ENCODE data around the gene USP31. TPM values are rescaled to one million over a fixed set of nuclear protein-coding genes. Genes with fewer than 3 reads are reported as not detected.
"Not testable (repeated sequence)": the region's sequence is repeated elsewhere in the genome, so short reads cannot be mapped to it uniquely, and the experiment has no call there.

Gene USP31
- total and polyA plus RNA-seq, 2 of the 13 experiments (the other 11 are each of a cell fraction or from before 2014, with no cell fraction given): 22.5 to 23.3 TPM

DNA sequence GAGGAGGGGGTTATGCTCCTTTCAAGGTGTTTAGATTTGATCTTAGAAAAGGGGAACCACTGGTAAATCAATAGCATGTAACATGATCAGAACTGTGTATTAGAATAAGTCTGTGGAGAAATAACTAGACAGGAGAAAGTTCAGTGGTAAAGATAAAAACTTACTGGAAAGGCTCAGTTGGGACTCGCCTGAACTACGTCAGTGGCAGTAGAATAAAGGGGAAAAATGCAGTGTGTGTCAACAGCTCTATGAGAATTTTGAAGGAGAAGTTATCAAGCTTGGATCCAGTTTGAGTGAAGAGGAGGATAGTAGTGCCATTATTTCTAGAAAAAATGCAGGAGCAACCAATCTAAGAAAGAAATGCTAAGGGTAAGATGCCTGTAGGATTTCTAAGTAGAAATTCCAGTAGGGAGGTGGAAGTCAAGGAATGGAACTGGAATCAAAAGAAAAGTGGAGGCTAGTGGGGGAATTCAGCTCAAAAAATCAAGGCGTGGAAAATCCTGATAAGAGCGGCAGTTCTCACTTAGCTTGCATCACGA lies 48.2 kb downstream of the USP31 start:
- ChIA-PET CTCF (ENCODE audit: low intra/inter-chr PET ratio, low total read pairs) (no interaction called here), POLR2A (interaction anchor here (0.6 to 0.8 kb wide), 2 partner anchors 9 to 381 kb away, joined by 3 to 4 read pairs; no protein-coding TSS in a partner anchor)
- H3K4me2 ChIP-seq (ENCODE audit: low read depth, low read length): no peak overlapping the region
- TF ChIP-seq ZNF839 (CRISPR knock-in tag; IDR thresholded peaks at IDR 0.05; ENCODE audit: borderline replicate concordance) (no peak), HDAC2 (CRISPR knock-in tag; IDR thresholded peaks at IDR 0.05) (no peak)
- BruUV-seq (replicated peaks): no TSS peak
- no peak overlapping the region for H3K27ac ChIP-seq (ENCODE audit: extremely low read length, insufficient read depth, low read length)
- H3K36me3 ChIP-seq (replicated peaks in 1 of 2; ENCODE audit: control insufficient read depth in 1 of 2, insufficient read depth in 2 of 2, low read length in 2 of 2): peaks cover 5 to 38% of the 10 kb centered on the region in 2 experiments
- 97% methylated on average over 5 of the region's 5 CpGs for WGBS (ENCODE audit: low lambda C conversion rate)
- no peak overlapping the region for H3K9ac ChIP-seq (ENCODE audit: insufficient read depth, low read depth, low read length)
- H3K4me3 ChIP-seq (replicated peaks in 1 of 3; ENCODE audit: insufficient read depth in 1 of 3, low read depth in 2 of 3, low read length in 3 of 3): no peak overlapping the region
- no peaks in the 10 kb centered on the region for H3K9me3 ChIP-seq (ENCODE audit: low read length)
- DNase-seq (ENCODE audit: low spot score) (no peak), ATAC-seq (no peak), FAIRE-seq (no peak)
- peaks cover 40% of the 10 kb centered on the region for H3K4me1 ChIP-seq (ENCODE audit: insufficient read depth, low read length)
- in situ Hi-C loops (cut with HindIII; ENCODE audit: extremely low pct_ligation_motif_present, low pct_unique_long_range_greater_than_20kb) (no loop called here), intact Hi-C loops (cut with micrococcal nuclease; ENCODE audit: unreplicated experiment) (no loop called here)
- H2AFZ ChIP-seq (ENCODE audit: low read length): no peak overlapping the region
- no peaks in the 10 kb centered on the region for H4K20me1 ChIP-seq (ENCODE audit: insufficient read depth, low read length)
- H3K27me3 ChIP-seq (ENCODE audit: control insufficient read depth in 1 of 2, insufficient read depth in 2 of 2, low read length in 2 of 2): no peaks in the 10 kb centered on the region
- peaks cover 22% of the 10 kb centered on the region for H3K79me2 ChIP-seq (ENCODE audit: insufficient read depth, low read length)

DNA sequence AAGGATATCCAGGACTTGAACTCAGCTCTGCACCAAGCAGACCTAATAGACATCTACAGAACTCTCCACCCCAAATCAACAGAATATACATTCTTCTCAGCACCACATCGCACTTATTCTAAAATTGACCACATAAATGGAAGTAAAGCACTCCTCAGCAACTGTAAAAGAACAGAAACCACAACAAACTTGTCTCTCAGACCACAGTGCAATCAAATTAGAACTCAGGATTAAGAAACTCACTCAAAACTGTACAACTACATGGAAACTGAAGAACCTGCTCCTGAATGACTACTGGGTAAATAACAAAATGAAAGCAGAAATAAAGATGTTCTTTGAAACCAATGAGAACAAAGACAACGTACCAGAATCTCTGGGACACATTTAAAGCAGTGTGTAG lies 52.8 kb downstream of the USP31 start:
- H3K9me3 ChIP-seq (ENCODE audit: low read length); H3K27me3 ChIP-seq (ENCODE audit: control insufficient read depth in 1 of 2, insufficient read depth in 2 of 2, low read length in 2 of 2); DNase-seq (ENCODE audit: low spot score); H2AFZ ChIP-seq (ENCODE audit: low read length); H4K20me1 ChIP-seq (ENCODE audit: insufficient read depth, low read length); H3K27ac ChIP-seq (ENCODE audit: extremely low read length, insufficient read depth, low read length); H3K9ac ChIP-seq (ENCODE audit: insufficient read depth, low read depth, low read length); FAIRE-seq; BruUV-seq (replicated peaks); ATAC-seq; CTCF ChIA-PET (ENCODE audit: low intra/inter-chr PET ratio, low total read pairs); H3K4me2 ChIP-seq (ENCODE audit: low read depth, low read length); intact Hi-C loops (cut with micrococcal nuclease; ENCODE audit: unreplicated experiment); H3K4me3 ChIP-seq (replicated peaks in 1 of 3; ENCODE audit: insufficient read depth in 1 of 3, low read depth in 2 of 3, low read length in 3 of 3); in situ Hi-C loops (cut with HindIII; ENCODE audit: extremely low pct_ligation_motif_present, low pct_unique_long_range_greater_than_20kb): not testable (repeated sequence)
- POLR2A ChIA-PET: interaction anchor here (1.1 kb wide), 1 partner anchor 8 kb away, joined by 3 read pairs; no protein-coding TSS in a partner anchor
- H3K4me1 ChIP-seq (ENCODE audit: insufficient read depth, low read length): peaks cover 48% of the 10 kb centered on the region
- WGBS (ENCODE audit: low lambda C conversion rate): 91% methylated on average over 2 of the region's 2 CpGs
- peaks cover 12% of the 10 kb centered on the region for H3K79me2 ChIP-seq (ENCODE audit: insufficient read depth, low read length)
- peaks cover 5 to 20% of the 10 kb centered on the region in 2 experiments for H3K36me3 ChIP-seq (replicated peaks in 1 of 2; ENCODE audit: control insufficient read depth in 1 of 2, insufficient read depth in 2 of 2, low read length in 2 of 2)

Data from HepG2 (cell line).